ENCODE data around the gene PLOD2.
A peak's percentile ranks its signal among the peaks of the same experiment; 100 is the strongest.

Gene PLOD2

GRCh38 chr3:146160964-146161662 is at the start of gene PLOD2:
PLOD2 (minus strand) TSS chr3:146161184; CDS start chr3:146160989, 195 bp downstream.
- no peak for DNase-seq (ENCODE audit: low read depth, low spot score)

GRCh38 chr3:146209371-146209770 is 48.4 kb upstream of the PLOD2 start:
- DNase-seq (ENCODE audit: low read depth, low spot score): no peak

GRCh38 chr3:146203776-146204175 is 42.8 kb upstream of the PLOD2 start:
- DNase-seq (ENCODE audit: low read depth, low spot score): no peak

GRCh38 chr3:146200461-146201220 is 39.7 kb upstream of the PLOD2 start:
- DNase-seq (ENCODE audit: low read depth, low spot score): no peak

GRCh38 chr3:146199762-146200161 is 38.8 kb upstream of the PLOD2 start:
- no peak for DNase-seq (ENCODE audit: low read depth, low spot score)

GRCh38 chr3:146196789-146197188 is 35.8 kb upstream of the PLOD2 start:
- no peak for DNase-seq (ENCODE audit: low read depth, low spot score)

- no peak for DNase-seq (ENCODE audit: low read depth, low spot score)
These were observed 34.6 kb upstream of the PLOD2 start for GRCh38 chr3:146195605-146196004.

GRCh38 chr3:146195030-146195429 is 34.0 kb upstream of the PLOD2 start:
- DNase-seq (ENCODE audit: low read depth, low spot score): no peak

- DNase-seq (ENCODE audit: low read depth, low spot score): no peak
These were observed 30.1 kb upstream of the PLOD2 start for GRCh38 chr3:146191051-146191450.

GRCh38 chr3:146189519-146190173 is 28.7 kb upstream of the PLOD2 start:
- peak; percentile 5 for DNase-seq (ENCODE audit: low read depth, low spot score)

- no peak for DNase-seq (ENCODE audit: low read depth, low spot score)
These were observed 26.5 kb upstream of the PLOD2 start for GRCh38 chr3:146187334-146187950.

GRCh38 chr3:146184241-146185015 is 23.4 kb upstream of the PLOD2 start:
- no peak for DNase-seq (ENCODE audit: low read depth, low spot score)

GRCh38 chr3:146181216-146181615 is 20.2 kb upstream of the PLOD2 start:
- no peak for DNase-seq (ENCODE audit: low read depth, low spot score)

GRCh38 chr3:146180376-146180775 is 19.4 kb upstream of the PLOD2 start:
- DNase-seq (ENCODE audit: low read depth, low spot score): no peak

- DNase-seq (ENCODE audit: low read depth, low spot score): no peak
These were observed 17.2 kb upstream of the PLOD2 start for GRCh38 chr3:146178006-146178689.

- DNase-seq (ENCODE audit: low read depth, low spot score): no peak
These were observed 16.5 kb upstream of the PLOD2 start for GRCh38 chr3:146177519-146177918.

GRCh38 chr3:146177072-146177471 is 16.1 kb upstream of the PLOD2 start:
- no peak for DNase-seq (ENCODE audit: low read depth, low spot score)

GRCh38 chr3:146172586-146172985 is 11.6 kb upstream of the PLOD2 start:
- DNase-seq (ENCODE audit: low read depth, low spot score): no peak

GRCh38 chr3:146170591-146170990 is 9.6 kb upstream of the PLOD2 start:
- DNase-seq (ENCODE audit: low read depth, low spot score): no peak

- no peak for DNase-seq (ENCODE audit: low read depth, low spot score)
These were observed 8.9 kb upstream of the PLOD2 start for GRCh38 chr3:146169891-146170290.

GRCh38 chr3:146166826-146167225 is 5.8 kb upstream of the PLOD2 start:
- no peak for DNase-seq (ENCODE audit: low read depth, low spot score)

Data from iPS DF 19.7 (cell line).